Loucy (cell line): ENCODE data around the gene RESP18.

Experiments
- H2AFZ ChIP-seq: fragments of 200-600 bp; sonication (generic); 2 replicates; pipeline ENCODE4 v1.6.0; 2016; ENCODE audit warnings: antibody characterized with exemption, mild to moderate bottlenecking, low read length, moderate library complexity
- H3F3A ChIP-seq: fragments of 200-600 bp; 2 replicates; pipeline ENCODE4 v1.6.0; 2016; ENCODE audit warnings: antibody characterized with exemption, low read depth, mild to moderate bottlenecking
- H3K27me3 ChIP-seq: fragments of 200-600 bp; sonication (generic); 2 replicates; pipeline ENCODE4 v1.6.1; 2014; ENCODE audit warnings: low read length, mild to moderate bottlenecking; ENCODE audit not compliant: insufficient read depth, poor library complexity, severe bottlenecking
- H3K36me3 ChIP-seq: fragments of 200-600 bp; sonication (generic); 2 replicates; pipeline ENCODE4 v1.6.1; 2016; ENCODE audit warnings: low read length; ENCODE audit not compliant: insufficient read depth
- H3K4me1 ChIP-seq: fragments of 200-600 bp; sonication (generic); 2 replicates; pipeline ENCODE4 v1.5.1; 2014; ENCODE audit warnings: low read length, mild to moderate bottlenecking; ENCODE audit not compliant: insufficient read depth, poor library complexity, severe bottlenecking
- H3K4me2 ChIP-seq: fragments of 200-600 bp; sonication (generic); 2 replicates; pipeline ENCODE4 v1.6.0; 2014; ENCODE audit warnings: antibody characterized with exemption, low read length, low read depth, mild to moderate bottlenecking; ENCODE audit not compliant: poor library complexity, severe bottlenecking
- H3K4me3 ChIP-seq: fragments of 200-600 bp; sonication (generic); 2 replicates; pipeline ENCODE4 v1.5.1; 2014; ENCODE audit warnings: low read length, mild to moderate bottlenecking, mixed read lengths; ENCODE audit not compliant: poor library complexity, severe bottlenecking
- H3K79me2 ChIP-seq: fragments of 200-600 bp; sonication (generic); 2 replicates; pipeline ENCODE4 v1.6.1; 2014; ENCODE audit warnings: low read length; ENCODE audit not compliant: insufficient read depth
- H3K9ac ChIP-seq: fragments of 200-600 bp; sonication (generic); 2 replicates; pipeline ENCODE4 v1.6.0; 2014; ENCODE audit warnings: mild to moderate bottlenecking, low read depth, low read length, moderate library complexity; ENCODE audit not compliant: poor library complexity, severe bottlenecking
- H3K9me2 ChIP-seq: fragments of 200-600 bp; sonication (generic); replicated peaks from 2 replicates; pipeline ENCODE4 v1.6.1; 2016; ENCODE audit warnings: low read depth, low read length, mixed read lengths
- H3K9me3 ChIP-seq: fragments of 200-600 bp; sonication (generic); 2 replicates; pipeline ENCODE4 v1.6.1; 2014; ENCODE audit warnings: mild to moderate bottlenecking, antibody characterized with exemption, low read length, low read depth; ENCODE audit not compliant: insufficient read depth
- H4K20me1 ChIP-seq: fragments of 200-600 bp; sonication (generic); 2 replicates; pipeline ENCODE4 v1.6.0; 2014; ENCODE audit warnings: antibody characterized with exemption, low read length, mild to moderate bottlenecking; ENCODE audit not compliant: insufficient read depth, poor library complexity, severe bottlenecking
- EZH2phosphoT487 ChIP-seq: fragments of 200-600 bp; IDR thresholded peaks from 2 replicates; pipeline ENCODE4 v1.6.1; 2018; ENCODE audit warnings: antibody characterized with exemption, mild to moderate bottlenecking, moderate library complexity, borderline replicate concordance
- TF ChIP-seq, protein P1 (sequence below): fragments of 200-600 bp; sonication (generic); conservative IDR thresholded peaks from 2 replicates; pipeline ENCODE4 v1.5.1; 2014; ENCODE audit warnings: mild to moderate bottlenecking, antibody characterized with exemption, low read length

Gene RESP18

DNA sequence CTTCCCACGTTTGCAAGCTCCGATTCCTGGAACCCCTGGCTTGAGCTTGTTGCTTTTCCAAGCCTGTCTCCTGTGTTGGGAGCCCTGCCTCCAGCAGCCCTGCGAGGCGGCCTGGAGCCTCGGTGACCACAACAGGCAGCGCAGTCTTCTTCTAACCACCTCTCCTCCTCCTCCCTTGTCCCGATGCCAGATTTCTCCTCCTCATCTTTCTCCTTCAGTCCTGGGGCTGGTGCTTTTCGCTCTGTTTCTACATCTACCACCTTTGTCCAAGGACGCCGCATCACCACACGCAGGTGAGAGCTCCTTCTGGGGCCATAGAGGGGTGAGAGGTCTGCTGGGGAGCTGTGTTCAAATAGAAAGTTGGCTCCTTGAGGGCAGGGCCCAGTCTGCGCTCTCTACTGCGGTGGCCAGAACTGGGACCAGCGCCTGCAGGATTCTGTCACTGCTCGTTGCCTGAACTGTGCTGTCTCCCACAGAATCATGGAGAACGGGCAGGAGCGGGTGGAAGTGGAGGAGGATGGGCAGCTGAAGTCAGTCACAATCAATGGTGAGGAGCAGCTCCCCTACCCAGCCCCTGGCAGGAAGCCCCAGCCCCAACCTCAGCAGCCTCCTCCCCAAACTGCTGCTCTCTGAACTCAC lies 49.5 kb downstream of the RESP18 start:
- no peaks in the 10 kb centered on the region for H3K9me3 ChIP-seq
- H3K79me2 ChIP-seq: peaks cover 6% of the 10 kb centered on the region; the same call in 1 of the 2 replicates
- peaks cover 18% of the 10 kb centered on the region for H3K4me1 ChIP-seq
- H3K36me3 ChIP-seq: no peaks in the 10 kb centered on the region; the same call in 1 of the 2 replicates
- H3K4me3 ChIP-seq: no peak overlapping the region
- no peak overlapping the region for H2AFZ ChIP-seq
- H3K27me3 ChIP-seq: no peaks in the 10 kb centered on the region
- no peaks in the 10 kb centered on the region for H3K9me2 ChIP-seq
- no peaks in the 10 kb centered on the region for H3F3A ChIP-seq
- no peak overlapping the region for H3K9ac ChIP-seq
- TF ChIP-seq EZH2phosphoT487: no peak
- TF ChIP-seq, protein P1, sequence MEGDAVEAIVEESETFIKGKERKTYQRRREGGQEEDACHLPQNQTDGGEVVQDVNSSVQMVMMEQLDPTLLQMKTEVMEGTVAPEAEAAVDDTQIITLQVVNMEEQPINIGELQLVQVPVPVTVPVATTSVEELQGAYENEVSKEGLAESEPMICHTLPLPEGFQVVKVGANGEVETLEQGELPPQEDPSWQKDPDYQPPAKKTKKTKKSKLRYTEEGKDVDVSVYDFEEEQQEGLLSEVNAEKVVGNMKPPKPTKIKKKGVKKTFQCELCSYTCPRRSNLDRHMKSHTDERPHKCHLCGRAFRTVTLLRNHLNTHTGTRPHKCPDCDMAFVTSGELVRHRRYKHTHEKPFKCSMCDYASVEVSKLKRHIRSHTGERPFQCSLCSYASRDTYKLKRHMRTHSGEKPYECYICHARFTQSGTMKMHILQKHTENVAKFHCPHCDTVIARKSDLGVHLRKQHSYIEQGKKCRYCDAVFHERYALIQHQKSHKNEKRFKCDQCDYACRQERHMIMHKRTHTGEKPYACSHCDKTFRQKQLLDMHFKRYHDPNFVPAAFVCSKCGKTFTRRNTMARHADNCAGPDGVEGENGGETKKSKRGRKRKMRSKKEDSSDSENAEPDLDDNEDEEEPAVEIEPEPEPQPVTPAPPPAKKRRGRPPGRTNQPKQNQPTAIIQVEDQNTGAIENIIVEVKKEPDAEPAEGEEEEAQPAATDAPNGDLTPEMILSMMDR: no peak
- H3K4me2 ChIP-seq: no peak overlapping the region
- peaks cover 6% of the 10 kb centered on the region for H4K20me1 ChIP-seq

GRCh38 chr2:219282375-219282774 lies 50.2 kb downstream of the RESP18 start:
- H2AFZ ChIP-seq: no peak overlapping the region
- no peak for TF ChIP-seq EZH2phosphoT487
- TF ChIP-seq, protein P1: no peak
- H3K9ac ChIP-seq: no peak overlapping the region

GRCh38 chr2:219281588-219281987 lies 51.0 kb downstream of the RESP18 start:
- no peaks in the 10 kb centered on the region; the same call in 1 of the 2 replicates for H3K36me3 ChIP-seq
- no peaks in the 10 kb centered on the region for H3F3A ChIP-seq
- TF ChIP-seq, protein P1: no peak
- no peak for TF ChIP-seq EZH2phosphoT487
- no peaks in the 10 kb centered on the region for H3K9me2 ChIP-seq
- H3K79me2 ChIP-seq: peaks cover 6% of the 10 kb centered on the region; the same call in 1 of the 2 replicates
- H4K20me1 ChIP-seq: peaks cover 6% of the 10 kb centered on the region
- H3K4me1 ChIP-seq: peaks cover 23% of the 10 kb centered on the region
- no peaks in the 10 kb centered on the region for H3K27me3 ChIP-seq
- no peak overlapping the region for H3K9ac ChIP-seq
- no peak overlapping the region for H3K4me2 ChIP-seq
- no peaks in the 10 kb centered on the region for H3K9me3 ChIP-seq
- H2AFZ ChIP-seq: no peak overlapping the region
- H3K4me3 ChIP-seq: no peak overlapping the region

More at GRCh38 chr2:219282375-219282774, 50.2 kb downstream of the RESP18 start:
- Histone ChIP-seq H3K36me3 (no peaks in the 10 kb centered on the region; the same call in 1 of the 2 replicates), H3K9me2 (no peaks in the 10 kb centered on the region), H3K4me2 (no peak overlapping the region), H3F3A (no peaks in the 10 kb centered on the region), H4K20me1 (peaks cover 6% of the 10 kb centered on the region), H3K4me3 (no peak overlapping the region), H3K4me1 (peaks cover 21% of the 10 kb centered on the region), H3K9me3 (no peaks in the 10 kb centered on the region), H3K79me2 (peaks cover 6% of the 10 kb centered on the region; the same call in 1 of the 2 replicates), H3K27me3 (no peaks in the 10 kb centered on the region)
